Measurements from ENCODE around the gene ARAP1.

The ARAP1 gene

DNA sequence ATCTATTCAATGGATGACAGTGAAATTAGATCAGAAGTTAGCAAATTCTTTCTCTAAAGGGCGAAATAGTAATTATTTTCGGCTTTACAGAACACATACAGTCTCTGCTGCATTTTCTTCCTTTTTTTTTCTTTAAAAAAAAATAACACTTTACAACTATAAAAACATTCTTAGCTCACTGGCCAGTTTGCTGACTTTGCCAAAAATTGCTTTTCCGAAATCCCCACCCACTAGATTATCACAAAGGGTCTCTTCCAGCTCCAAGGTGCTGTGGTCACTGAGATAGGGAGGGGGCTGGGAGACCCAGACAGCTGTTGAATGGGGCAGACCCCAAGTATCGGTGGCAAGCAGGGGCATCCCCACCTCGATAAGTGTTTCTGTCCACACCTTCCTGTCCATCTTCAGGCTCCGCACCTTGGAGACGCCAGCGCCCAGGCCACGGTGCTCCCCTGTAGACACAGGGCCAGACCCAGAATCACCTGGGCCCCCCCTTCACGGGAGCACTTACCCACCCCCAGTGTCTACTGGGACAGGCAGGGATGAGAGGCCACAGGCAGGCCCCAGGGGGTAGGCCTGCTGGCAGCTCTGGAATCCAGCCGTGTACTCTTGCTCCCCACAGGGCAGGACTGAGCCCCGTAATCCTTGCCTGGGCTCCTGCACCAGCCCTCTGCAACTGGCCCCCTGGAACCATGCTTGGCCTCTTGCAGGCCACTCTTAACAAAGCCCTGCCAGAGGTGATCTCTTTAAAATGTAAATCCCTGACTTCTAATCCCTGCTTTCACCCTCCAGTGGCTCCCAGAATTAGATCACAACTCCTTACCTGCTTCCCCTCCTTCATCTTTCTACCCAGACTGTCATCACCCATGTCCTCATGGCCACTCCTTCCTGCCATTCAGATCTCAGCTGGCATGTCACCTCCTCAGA is 46.5 kb downstream of the ARAP1 start:
- no peak for DNase-seq (ENCODE audit: low spot score)

DNA sequence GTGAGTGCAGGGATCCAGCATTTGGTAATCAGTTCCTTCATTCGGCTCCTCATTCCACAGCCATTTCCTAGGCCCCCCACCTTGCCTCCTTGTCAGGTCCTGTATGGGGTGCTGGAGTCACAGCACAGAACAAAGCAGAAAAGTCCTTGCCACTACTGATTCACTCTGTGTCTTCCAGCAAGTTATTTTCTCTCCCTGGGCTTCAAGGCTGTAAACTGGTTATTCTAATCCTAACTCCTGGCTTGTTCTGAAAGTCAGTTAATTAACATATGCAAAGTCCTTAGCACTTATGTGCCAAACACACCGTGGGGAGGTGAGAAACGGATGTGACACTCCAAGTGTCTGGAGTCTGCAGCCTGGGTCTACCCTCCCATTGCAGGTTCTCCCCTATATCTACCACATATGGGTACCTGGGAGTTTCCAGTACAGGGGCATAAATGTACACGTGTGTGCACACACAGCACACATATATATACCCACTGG is 47.4 kb downstream of the ARAP1 start:
- DNase-seq (ENCODE audit: low spot score) = no peak

DNA sequence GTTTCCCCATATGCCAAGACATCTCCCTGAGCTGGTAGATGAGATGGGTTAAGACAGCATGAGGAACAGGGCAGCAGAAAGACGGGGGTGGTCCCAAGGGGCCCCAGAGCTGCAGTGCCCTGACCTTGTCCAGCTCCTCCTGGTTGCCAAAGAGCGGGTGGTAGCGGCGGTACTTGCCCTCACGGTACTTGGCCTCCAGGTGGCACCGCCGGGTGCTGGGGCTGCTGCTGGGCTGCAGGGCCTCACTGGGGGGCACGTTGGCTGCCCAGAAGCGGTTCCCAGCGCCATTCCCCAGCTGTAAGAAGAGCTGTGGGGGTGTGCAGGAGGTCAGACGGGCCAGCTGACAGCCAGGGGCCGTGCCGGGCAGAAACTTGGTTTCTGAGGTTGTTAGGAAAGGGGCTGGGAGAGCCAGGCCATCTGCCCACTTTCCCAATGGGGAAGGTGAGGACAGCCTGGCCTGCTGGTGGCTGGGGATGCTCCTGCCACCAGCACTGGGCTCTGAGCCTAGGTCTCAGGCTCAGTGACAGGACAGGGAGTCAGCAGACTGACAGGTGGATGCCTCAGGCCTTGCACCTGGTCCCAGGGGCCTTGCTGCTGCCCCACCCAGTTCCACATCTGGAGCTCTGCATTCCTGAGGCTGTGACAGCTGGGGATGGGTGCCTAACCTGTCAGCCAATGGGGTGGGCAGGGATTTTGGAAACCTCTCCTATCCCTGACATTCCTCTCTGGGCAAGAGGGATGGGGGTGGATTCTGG is 48.0 kb downstream of the ARAP1 start:
- no peak for DNase-seq (ENCODE audit: low spot score)

DNA sequence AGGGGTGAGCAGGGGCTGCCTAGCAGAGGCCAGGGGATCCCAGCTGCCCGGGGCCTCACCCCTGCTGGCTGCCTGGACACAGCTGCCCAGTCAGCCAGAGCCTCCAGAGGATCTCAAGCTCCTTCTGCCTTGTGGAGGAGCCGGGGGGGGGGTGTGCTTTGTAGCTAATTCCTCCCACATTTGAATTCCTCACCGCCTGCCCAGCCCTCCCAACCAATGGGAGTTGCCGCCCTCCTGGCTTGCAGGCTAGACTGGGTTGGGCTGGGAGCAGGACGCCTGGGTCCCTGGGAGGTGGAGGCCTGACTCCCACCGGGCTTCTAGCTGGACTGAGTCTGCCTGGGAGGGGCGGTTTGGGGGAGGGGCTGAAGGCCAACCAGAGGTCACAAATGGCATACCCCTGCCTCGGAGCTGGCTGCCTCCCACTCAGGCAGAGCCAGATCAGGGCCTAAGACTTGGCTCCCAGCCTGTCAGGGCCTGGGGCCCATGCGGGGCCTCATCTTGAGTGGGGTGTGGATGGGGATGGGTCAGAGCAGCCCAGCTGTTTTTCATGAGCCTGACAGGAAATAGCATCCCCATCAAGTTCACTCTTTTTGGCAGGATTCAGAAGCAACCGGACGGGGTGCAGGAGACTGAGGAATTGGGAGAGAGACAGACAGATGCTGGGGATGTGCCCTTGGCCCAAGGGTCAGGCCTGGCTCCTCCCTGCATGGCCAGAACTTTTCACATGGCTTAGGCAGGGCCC is 48.8 kb downstream of the ARAP1 start:
- no peak for DNase-seq (ENCODE audit: low spot score)

DNA sequence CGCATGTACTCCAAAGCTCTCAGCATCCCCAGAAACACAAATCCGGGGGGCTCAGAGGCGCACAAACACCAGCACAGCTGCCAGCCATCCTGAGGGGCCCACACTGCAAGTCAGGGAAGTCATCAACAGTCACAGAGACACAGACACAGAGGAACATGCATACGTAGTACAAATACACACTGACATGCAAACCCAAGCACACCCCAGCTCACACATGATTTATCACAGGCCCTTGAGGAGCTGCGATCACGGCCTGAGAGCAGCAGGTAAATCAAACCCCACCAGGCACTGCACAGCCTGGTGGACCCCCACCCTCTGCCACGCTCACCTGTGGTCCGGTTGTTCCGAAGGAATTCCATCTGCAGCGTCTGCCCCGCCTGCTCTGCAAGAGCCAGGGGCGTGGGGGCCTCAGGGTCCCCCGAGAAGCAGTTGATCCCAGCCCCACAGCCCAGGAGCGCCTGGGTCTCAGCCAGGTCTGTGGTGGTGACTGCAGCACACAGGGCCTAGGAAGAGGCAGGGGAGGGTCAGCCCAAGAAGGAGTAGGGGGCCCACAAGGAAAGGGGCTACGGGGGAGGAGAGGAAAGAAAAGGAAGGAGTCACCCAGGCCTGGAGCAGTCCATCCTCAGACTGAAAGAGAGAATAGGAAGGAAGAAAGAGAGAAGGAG is 49.5 kb downstream of the ARAP1 start:
- no peak for DNase-seq (ENCODE audit: low spot score)

DNA sequence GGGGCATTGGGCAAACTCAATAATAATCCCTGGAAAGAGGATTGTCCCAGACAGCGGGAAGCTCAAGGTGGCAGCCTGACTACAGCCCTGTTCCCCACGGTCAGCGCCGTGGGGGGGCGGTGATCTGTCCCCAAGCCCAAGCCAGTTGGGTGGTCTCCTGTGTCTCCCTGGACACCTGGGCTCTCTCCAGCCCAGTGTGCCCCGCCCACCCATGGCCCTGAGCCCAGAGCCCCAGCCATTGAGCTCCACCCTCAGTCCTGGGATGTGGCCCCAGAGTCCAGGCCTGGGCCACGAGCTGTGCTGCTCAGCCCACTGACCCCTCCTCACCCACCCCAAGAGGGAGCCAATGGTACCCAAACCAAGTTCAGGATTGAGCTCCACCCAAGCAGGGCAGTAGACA is 50.1 kb downstream of the ARAP1 start:
- DNase-seq (ENCODE audit: low spot score) = no peak

DNA sequence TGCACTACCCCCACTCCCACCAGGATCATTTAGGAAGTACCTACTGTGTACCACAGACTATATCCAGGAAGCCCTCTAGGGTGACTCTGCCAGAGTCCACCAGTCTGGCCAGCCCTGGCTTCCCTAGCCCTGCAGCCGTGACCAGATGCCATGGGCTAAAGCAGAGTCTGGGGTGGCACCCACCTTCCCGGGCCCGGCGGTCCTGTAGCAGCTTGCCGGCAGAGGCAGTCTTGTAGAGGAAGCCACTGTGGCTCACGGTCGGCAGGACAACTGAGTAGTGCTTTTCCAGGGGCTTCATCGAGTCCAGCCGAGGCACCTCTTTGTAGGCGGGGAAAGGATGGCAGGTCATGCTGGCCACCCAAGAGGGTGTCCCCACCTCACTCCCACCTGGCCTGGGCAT is 50.7 kb downstream of the ARAP1 start:
- no peak for DNase-seq (ENCODE audit: low spot score)

DNA sequence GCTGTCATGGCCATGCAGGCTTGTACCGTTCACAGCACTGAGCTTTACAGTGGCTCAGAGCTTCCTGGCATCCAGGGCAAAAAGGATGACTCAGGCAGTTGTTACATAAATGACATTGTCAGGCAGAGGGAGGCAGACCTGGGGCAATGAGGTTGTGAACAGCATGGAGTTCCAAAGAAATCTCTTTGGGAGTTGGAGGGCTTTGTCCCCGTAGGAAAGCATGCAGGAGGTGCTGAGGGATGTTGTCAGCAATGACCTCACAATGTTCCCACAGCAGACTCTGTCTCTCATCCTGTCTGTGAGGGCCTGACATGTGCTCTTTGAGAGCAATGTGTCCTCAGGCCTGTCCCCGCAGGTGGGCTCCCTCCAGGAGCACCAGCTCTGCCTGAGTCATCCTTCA is 52.1 kb downstream of the ARAP1 start:
- DNase-seq (ENCODE audit: low spot score) = no peak

DNA sequence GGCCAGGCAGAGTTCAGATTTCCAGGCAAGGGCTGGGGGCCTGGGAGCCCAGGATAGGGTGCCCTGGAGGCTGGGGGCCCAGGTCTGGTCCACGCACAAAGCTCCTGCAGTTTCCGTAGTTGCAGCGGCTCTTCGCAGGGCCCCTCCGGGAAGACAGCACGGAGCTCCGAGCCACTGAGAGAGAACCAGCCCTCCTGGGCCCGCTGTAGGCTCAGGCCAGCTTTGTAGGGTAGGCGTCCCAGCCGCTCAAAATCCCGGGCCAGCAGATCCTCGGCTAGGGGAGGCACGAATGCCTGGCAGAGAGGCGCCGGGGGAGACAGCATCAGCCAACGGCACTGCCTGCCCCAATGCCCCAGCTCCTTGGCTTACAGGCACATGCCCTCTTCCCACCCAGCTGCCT is 54.4 kb downstream of the ARAP1 start:
- DNase-seq (ENCODE audit: low spot score) = no peak

DNA sequence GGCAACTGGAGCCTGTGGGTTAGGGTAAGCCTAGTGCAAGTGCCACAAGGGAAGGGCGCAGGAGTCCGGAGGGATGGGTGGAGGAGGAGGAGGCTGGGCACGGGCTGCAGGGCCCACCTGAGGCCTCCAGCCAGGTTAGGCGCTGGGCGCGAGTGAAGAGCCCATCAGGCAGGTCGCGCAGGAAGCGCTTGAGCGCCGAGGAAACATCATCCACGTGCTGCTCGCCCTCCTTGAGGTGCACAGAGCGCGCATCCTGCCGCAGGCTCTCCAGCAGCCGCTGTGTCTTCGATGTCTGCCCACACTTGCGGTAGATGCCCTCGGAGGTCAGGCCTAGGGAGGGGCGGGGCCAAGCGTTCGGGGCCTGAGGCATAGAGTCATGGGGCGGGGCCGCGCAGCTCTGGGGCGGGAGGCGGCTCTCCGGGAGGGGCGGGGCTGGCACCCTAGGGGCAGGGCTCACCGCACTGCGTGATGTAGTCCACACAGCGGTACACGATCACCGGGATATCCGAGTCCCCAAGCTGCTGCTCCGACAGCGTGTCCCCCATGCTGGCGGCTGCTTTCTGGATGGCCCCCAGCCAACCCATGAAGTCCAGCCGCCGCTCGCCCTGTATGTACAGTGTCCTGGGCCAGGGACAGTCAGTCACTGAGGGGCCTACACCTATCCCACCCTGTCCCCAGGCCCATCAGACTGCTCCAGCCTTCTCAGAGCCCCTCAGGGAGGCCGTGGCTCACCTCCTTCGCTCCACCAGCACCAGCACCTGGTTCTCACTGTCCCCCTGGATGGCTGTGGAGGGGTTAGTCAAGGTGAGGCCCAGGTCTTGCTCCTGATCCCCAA is 55.1 kb downstream of the ARAP1 start:
- DNase-seq (ENCODE audit: low spot score) = no peak

DNA sequence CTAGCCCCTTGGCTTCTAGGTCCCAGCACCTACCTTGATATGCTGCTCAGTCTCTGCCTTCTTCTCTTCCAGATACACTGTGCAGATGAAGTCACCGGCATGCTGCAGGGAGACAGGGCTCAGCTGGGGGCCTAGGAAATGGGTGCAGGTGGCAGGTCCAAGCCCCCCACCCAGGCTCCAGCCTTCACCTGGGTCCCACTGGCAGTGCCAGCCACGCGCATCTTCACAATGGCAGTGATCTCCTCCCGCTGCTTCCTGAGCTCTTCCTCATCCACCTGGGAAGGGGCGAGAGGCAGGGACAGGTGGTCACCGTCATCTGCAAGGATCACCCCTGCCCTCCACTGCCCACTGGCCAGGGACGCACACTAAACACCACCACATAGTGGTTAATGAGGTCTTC is 56.9 kb downstream of the ARAP1 start:
- no peak for DNase-seq (ENCODE audit: low spot score)

DNA sequence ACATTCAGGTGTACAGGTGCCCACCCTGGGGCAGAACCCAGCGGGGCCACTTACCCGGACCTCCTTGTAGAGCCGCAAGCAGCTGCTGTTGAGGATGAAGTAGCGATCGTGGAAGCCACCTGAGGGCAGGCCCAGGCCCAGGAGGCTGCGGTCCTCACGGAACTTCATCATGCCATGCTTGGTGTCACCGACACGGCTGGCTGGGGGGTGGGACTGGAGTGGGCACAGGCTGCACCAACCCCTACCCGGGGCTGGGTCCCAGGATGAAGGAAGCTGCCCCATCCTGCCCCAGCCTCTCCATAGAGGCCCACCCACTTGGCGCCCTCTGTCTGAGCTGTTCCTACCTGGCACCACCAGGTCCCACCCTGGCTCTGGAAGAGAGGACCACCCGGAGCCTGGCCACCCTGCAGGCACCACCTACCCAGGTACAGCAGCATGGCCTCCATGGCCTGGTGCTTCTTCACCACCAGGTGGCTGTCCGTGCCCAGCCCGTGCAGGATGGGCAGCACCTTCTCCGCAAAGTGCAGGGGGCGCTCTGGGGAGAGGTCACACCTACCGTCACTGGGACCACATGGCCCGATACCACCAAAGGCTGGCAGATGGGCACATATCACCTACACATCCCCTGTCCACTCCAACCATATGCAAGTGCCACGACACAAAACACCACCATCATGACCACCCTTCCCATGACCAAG is 58.8 kb downstream of the ARAP1 start:
- no peak for DNase-seq (ENCODE audit: low spot score)

DNA sequence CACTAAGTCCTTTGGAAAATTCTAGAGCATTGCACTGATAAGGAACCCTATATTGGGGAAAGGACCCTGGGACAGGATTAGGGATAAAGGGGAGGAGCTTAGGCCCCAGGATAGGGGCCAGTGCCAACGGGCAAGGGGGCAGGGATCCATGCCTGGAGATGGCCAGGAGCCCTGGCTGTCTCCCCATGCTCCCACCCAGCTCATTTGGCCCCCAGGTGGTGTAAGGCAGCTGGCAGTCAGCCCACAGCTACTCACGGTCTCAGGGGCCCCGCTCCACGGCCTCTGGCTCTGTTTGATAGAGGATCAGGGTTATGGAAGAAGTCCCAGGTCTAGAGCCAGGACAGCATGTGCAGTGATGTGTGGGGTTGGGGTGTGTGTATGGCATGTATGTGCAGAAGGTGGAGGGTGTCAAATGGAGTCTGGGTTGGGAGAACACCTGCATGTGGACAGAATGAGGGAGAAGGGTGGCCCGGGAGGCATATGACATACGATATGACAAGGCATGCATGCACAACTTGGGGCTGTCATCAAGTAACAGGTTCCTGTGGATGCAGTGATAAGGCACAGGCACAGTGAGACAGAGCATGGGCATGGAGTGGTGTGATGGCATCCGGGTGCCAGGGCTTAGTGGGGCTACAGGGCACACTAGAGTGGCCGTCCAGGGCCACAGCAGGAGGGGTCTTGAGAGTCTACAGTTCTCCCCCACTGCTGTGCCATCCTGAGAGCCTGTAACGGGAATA is 59.5 kb downstream of the ARAP1 start:
- DNase-seq (ENCODE audit: low spot score) = no peak

DNA sequence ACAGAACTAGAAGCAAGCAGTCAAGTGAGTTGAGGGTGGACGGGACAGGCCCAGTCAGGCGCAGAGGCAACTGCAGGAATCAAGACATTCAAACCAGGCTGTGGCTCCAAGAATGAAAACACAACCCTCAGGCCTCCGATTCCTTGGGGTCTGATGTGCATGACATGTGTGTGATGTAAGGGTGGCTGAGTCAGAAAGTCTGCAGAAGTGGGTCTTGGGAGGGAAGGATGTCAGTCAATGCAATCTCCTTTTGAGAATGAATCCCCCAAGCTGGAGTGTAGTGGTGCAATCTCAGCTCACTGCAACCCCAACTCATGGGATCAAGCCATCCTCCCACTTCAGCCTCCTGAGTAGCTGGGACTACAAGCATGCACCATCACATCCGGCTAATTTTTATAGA is 62.0 kb downstream of the ARAP1 start:
- no peak for DNase-seq (ENCODE audit: low spot score)

DNA sequence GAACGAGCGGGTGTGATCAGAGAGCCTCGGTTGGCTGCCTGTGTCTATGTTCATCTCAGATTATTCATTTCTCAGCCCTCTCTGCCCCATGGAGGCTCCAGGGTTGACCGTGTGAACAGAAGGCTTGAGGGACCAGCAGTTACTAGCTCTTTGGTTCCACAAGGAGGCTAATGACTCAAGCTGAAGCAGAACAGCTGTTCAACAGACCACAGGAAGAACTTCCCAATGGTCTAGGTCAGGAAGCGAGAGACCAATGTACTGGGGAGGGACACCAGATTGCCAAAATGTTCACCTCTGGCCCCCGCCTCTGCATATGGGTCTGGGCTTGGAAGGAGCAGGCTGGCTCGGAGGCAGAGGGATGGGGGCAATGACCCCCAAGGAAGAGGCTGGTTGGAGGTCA is 63.3 kb downstream of the ARAP1 start:
- no peak for DNase-seq (ENCODE audit: low spot score)

DNA sequence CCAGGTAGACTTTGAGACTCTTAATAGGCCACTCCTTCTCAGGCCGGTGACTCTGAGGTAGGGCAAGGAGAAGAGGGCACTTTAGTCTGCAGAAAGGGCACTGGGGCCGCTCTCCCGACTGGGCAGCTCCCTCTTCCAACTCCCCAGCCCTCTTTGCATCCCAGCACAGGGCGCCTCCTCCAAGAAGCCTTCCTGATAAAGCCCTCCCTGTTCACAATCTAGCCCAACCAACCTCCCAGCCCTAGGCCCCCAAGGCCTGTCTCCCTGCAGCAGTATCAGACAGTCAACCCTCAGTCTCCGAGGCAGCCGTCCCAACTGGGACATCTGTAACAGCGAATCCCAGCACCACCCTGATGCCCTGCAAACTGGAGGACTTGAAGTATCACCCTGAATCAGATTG is 63.7 kb downstream of the ARAP1 start:
- no peak for DNase-seq (ENCODE audit: low spot score)

DNA sequence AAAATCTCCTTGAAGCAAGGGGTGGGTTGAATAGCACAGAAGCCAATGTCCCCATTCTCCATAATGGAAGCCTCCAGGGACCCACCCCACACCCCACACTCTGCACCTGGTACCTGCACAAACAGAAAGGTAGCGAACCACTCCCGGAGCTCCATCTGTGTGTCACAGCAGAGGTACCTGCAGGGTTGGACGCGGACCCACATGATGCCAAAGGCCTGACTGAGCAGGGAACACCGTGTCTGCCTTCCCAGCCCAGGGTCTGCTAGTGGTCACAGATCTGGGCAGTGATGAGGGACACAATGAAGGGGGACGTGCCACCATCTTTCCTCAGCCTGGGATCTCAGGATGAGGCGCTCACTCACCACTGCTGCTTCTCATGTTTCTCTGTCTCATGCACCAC is 64.9 kb downstream of the ARAP1 start:
- DNase-seq (ENCODE audit: low spot score) = no peak

DNA sequence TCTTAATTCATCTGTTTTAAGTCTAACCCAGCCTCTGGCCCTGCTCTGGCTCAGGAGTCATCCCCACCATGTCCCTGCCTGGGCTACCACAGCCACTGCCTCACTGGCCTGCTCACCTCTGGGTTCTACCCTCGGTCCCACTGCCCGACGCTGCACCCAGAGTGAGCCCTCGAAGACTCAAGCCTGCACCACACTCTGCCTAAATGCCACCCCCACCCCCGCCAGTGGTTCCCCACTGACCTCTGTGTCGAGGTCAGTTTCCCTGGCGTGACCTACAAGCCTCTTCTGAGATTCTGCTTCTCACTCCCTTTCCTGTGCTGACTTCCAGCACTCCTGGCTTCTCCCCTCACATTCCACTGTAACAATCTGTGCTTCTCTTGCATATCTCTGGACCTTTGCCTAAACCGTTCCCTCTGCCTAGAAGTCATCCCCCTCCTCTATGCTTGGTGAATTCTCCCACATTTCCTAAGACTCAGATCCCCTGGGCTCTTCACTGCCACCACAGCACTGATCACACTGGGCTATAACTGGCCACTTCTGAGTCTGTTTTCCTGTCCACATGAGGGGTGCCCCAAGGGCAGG is 65.5 kb downstream of the ARAP1 start:
- DNase-seq (ENCODE audit: low spot score) = no peak
